SK-N-SH (cell line): ENCODE results near the gene ANKS1B.

Experiments used
- CTCF ChIP-seq: fragments of 200-600 bp; sonication (generic); IDR thresholded peaks from 2 replicates; pipeline ENCODE4 v1.6.1; 2017; ENCODE audit warnings: antibody characterized with exemption, mild to moderate bottlenecking, moderate library complexity
- EP300 ChIP-seq, 2 experiments: IDR thresholded peaks; 2 replicates each; pipeline versions ENCODE4 v1.4.0 to v1.6.1; 2012; ENCODE audit warnings: borderline replicate concordance in 1 of 2, low read depth in 1 of 2, low read length in 1 of 2
- JUND ChIP-seq: IDR thresholded peaks from 2 replicates; pipeline ENCODE4 v1.4.0; 2012
- MAX ChIP-seq: IDR thresholded peaks from 2 replicates; pipeline ENCODE4 v1.4.0; 2012; ENCODE audit warnings: low read depth
- NFIC ChIP-seq: IDR thresholded peaks from 2 replicates; pipeline ENCODE4 v1.4.0; 2012; ENCODE audit warnings: borderline replicate concordance
- POLR2AphosphoS5 ChIP-seq: IDR thresholded peaks from 2 replicates; pipeline ENCODE4 v1.6.1; 2012; ENCODE audit warnings: low read depth, low read length
- RCOR1 ChIP-seq: fragments of 150-350 bp; IDR thresholded peaks from 2 replicates; pipeline ENCODE4 v1.6.1; 2017; ENCODE audit warnings: antibody characterized with exemption, low read length
- REST ChIP-seq: IDR thresholded peaks from 2 replicates; pipeline ENCODE4 v1.6.1; 2012; ENCODE audit warnings: mild to moderate bottlenecking, low read depth, low read length, moderate library complexity
- TEAD4 ChIP-seq: IDR thresholded peaks from 2 replicates; pipeline ENCODE4 v1.4.0; 2012; ENCODE audit warnings: mild to moderate bottlenecking, borderline replicate concordance; ENCODE audit not compliant: insufficient read depth
- USF1 ChIP-seq: IDR thresholded peaks from 2 replicates; pipeline ENCODE4 v1.4.0; 2012; ENCODE audit warnings: low read depth, borderline replicate concordance
- YY1 ChIP-seq: IDR thresholded peaks from 2 replicates; pipeline ENCODE4 v1.4.0; 2012; ENCODE audit warnings: low read depth, mild to moderate bottlenecking
- ZBTB33 ChIP-seq: IDR thresholded peaks from 2 replicates; pipeline ENCODE4 v1.4.0; 2012; ENCODE audit warnings: low read depth, borderline replicate concordance

GRCh38 chr12:99957866-99958466 is 26.8 kb downstream of the ANKS1B start:
- TF ChIP-seq POLR2AphosphoS5 (no peak), CTCF (no peak), TEAD4 (no peak), NFIC (no peak), EP300 (IDR thresholded peaks at IDR 0.05; ENCODE audit: borderline replicate concordance in 1 of 2, low read depth in 1 of 2, low read length in 1 of 2) (no peak), REST (no peak), RCOR1 (no peak), USF1 (no peak), JUND (no peak), MAX (no peak), ZBTB33 (no peak), YY1 (no peak)
